Measurements from ENCODE around the gene AFAP1L1.

Gene AFAP1L1

GRCh38 chr5:149288436-149288835 lies 16.8 kb downstream of the AFAP1L1 start:
- no peak for DNase-seq

- no peak for DNase-seq
These were observed 17.6 kb downstream of the AFAP1L1 start for GRCh38 chr5:149289301-149289700.

DNA sequence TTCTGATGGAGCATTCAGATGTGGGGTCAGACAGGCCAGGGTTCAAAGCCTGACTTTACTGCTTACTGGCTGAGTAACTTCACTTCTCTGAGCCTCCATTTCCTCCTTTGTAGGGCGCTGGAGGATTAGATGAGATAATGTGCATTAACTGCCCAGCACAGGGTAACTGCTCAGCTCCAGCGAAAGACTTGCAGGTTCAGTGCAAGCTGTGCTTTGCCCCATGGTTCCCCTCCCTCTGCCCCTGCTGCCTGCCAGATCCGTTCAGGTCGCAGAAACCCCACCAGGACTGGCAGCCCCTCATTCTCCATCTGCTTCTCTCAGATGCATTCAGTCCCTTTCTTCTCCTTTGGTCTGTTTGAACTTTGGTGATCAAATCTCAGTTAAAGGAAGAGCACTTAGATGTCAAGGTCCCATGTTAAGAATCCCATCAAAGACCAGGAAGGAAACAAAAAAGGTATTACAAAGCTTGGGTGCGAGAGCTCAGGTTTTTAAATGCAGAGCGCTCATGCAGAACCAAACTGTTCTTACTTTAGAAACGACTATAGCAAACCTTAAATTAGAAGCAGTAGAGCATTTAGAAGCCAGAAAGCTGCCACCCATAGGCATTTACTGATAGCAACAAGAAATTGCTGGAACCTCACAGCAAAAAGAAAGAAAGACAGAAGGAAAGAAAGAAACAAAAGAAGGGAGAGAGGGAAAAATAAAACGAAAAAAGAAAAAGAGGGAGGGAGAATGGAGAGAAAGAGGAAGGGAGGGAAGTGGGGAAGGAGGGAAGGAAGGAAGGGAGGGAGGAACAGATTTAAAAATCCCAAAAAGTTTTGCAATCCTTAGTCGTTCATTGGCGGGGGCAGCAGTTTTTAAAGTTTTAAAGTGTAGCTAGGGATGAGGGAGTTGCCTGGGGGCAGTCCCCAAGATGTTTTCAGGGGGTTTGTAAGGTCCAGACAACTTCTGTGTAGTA lies 23.5 kb downstream of the AFAP1L1 start:
- DNase-seq = no peak

DNA sequence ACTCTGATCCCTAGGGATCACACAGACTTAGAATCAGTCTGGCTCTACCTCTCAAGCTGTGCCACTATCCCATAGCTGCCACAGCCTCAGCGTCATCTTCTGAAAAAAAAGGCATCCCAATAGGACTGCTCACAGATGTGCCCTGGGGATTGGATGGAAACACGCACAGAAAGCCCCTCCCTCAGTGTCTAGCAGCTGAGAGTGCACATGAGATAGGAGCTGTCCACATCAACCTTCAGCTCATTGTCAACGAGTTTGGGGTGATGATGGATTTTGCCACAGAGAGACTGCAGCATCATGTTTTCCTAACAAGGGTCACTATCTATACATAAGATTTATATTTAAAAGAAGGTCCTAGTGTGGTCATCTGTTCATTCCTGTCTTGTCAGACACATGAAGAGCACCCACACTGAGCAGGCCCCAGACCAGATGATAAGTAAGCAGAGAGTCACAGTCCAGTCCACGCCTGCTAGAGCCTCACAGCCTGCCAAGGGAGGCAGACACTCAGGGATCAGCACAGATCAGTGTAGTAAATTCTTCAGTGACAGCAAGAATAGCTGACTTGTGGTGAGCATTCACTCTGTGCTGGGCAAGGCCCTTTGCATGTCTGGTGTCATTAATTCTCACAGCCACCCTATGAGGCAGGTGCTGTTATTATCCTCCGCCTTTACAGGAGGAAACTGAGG lies 25.8 kb downstream of the AFAP1L1 start:
- DNase-seq = no peak

GRCh38 chr5:149298163-149298562 lies 26.5 kb downstream of the AFAP1L1 start:
- no peak for DNase-seq

GRCh38 chr5:149298842-149299404 lies 27.3 kb downstream of the AFAP1L1 start:
- no peak for DNase-seq

DNA sequence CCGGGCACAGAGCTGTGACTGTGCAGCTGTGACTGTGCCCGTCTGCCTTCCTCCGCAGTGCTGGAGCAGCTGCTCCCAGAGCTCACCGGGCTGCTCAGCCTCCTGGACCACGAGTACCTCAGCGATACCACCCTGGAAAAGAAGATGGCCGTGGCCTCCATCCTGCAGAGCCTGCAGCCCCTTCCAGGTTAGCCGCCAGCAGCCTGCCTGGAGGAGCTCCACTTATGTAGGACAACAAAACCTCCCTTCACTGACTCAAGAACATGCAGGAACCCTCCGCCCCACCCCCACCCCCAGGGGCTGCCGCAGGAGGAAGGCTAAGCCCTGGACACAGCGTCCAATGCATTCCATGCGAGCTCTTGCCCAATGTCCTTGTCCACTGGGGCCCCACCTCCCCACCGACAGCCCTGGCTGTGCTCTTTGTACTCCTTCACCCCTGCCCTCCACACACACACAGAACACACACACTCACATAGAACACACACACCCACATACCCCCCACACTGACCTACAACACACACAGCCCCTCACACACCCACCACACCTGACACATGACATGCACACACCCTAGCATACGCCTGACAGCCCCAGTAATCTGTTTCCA lies 27.9 kb downstream of the AFAP1L1 start:
- DNase-seq = no peak

GRCh38 chr5:149300441-149300840 lies 28.8 kb downstream of the AFAP1L1 start:
- DNase-seq = no peak

- DNase-seq = no peak
These were observed 29.5 kb downstream of the AFAP1L1 start for GRCh38 chr5:149301049-149301743.

DNA sequence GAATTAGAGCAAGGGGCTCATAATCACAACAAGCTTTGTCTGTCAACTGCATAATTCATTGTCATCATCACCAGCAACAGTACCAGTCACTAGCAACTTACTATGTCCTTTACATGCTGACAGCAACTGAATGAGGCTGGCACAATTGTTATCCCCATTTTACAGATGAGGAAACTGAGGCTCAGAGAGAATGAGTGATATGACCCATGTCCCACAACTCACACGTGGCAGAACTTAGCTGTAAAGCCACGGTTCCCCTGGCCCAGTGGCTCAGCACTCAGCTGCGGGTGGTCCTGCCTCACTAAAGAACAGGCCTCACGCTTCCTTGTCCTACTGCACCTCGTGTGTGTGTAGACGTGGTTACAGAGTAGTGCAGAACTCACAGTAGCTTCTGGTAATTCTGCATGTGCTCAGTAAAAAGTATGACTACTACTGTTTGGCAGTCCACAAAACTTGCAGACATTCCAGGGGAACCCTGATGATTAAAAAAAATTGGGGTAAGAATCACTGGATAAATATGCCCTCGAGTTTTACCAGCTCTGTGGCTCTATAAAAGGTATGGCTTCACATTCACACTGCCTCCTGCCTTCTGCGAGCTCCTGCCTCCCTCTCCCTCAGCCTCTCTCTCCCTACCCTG lies 30.2 kb downstream of the AFAP1L1 start:
- no peak for DNase-seq

GRCh38 chr5:149302641-149303040 lies 31.0 kb downstream of the AFAP1L1 start:
- DNase-seq = no peak

GRCh38 chr5:149303210-149303609 lies 31.6 kb downstream of the AFAP1L1 start:
- no peak for DNase-seq

DNA sequence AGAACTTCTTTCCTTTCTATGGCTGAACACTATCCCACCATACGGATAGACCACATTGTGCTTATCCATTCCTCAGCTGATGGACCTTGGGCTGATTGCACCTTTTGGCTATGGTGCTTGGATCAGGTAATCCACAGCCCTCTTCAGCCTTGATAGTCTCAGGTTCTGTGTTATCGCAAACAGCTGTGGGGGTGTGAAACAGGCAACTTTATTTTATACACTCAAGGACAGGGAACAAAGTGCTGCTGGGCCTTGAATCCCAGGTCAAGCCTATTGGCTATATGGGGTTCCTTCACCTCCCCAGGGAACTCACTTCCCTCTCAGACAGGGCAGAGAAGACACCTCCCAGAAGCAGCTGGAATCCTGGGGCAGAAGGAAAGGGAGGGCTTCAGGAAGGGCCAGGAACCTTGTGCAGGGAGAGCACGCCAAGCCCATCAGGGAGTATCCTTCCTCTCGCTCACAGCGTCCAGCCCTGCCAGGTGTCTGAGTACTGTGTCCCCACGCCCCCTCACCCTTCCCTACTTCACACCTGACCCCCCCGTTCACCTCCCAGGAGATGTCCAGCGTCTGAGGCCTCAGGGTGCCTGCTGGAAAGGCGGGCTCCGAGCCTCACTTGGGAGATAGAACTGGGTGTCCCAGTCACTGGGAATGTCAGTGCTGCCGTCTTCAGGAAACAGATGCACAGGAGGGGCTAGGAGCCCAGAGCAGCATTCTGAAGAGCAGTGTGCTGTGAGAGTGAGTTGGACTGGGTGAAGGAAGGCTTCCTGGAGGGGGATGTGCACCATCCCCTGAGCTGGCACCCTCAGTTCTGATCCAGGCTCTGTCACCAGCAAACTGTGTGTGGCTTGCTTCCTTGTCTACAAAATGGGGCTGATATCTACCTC lies 32.8 kb downstream of the AFAP1L1 start:
- DNase-seq = no peak

GRCh38 chr5:149309354-149309753 lies 37.7 kb downstream of the AFAP1L1 start:
- no peak for DNase-seq

- no peak for DNase-seq
These were observed 38.8 kb downstream of the AFAP1L1 start for GRCh38 chr5:149310488-149310887.

GRCh38 chr5:149310947-149311658 lies 39.4 kb downstream of the AFAP1L1 start:
- peak in 1 of 3 experiments; percentile 24 for DNase-seq

DNA sequence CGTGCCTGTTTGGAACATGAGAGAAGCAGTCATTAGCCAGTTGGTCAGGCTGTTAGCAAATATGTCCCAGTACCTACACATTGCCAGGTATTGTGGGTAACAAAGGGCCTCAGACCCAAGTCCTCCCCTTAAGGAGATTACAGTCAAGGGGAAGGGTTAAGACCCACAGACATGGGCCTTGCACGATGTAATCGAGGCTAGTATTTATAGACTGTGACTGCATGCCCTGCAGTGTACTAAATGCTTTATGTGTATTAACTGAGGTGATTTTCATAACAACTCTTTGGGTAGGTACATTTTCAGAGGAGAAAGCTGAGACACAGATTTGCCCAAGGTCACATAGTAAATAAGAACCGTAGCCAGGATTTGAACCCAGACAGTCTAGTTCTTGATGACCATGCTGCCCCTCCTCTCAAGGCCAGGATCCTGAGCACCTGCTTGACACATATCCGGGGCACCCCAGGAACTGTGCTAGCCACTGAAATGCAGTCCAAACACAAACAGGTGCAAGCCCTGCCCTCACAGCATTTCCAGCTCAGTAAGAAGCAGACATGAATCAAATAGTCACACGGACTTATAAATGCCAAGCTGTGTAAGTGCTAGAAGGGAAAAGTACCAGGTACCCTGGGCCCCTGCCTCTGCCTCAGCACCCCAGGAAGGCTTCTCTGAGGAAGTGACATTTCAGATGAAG lies 41.6 kb downstream of the AFAP1L1 start:
- peak in 1 of 3 experiments; percentile 43 for DNase-seq

GRCh38 chr5:149314571-149315111 lies 43.0 kb downstream of the AFAP1L1 start:
- DNase-seq = no peak

GRCh38 chr5:149315753-149316152 lies 44.1 kb downstream of the AFAP1L1 start:
- DNase-seq = no peak
